Keratinocyte (primary cell): ENCODE data around the gene METTL1. TPM values are rescaled to one million over a fixed set of nuclear protein-coding genes. Genes with fewer than 3 reads are reported as not detected.
"Not testable (repeated sequence)": the region's sequence is repeated elsewhere in the genome, so short reads cannot be mapped to it uniquely, and the experiment has no call there.

Source experiments
- DNase-seq: peaks from one replicate; pipeline ENCODE4 v3.0.0-alpha.2; 2011; ENCODE audit warnings: low read depth, missing footprints, low spot score
- FAIRE-seq: peaks from 2 replicates; lab custom pipeline; 2011; peaks lifted over from hg19 to GRCh38; lab: Jason Lieb, UNC
- H2AFZ ChIP-seq: 2 replicates; pipeline ENCODE4 v1.6.0; 2012; ENCODE audit warnings: low read length, control low read depth, inconsistent platforms; ENCODE audit not compliant: control insufficient read depth
- H3K27ac ChIP-seq: 2 replicates; pipeline ENCODE4 v1.5.1; 2011; ENCODE audit warnings: low read length; ENCODE audit not compliant: control insufficient read depth, insufficient read depth
- H3K27me3 ChIP-seq: 3 replicates; pipeline ENCODE4 v1.6.0; 2011; ENCODE audit warnings: low read length; ENCODE audit not compliant: control insufficient read depth, insufficient read depth; ENCODE audit errors: extremely low read depth
- H3K36me3 ChIP-seq, 2 experiments: 2 replicates in 1 of 2; 3 replicates in 1 of 2; pipeline ENCODE4 v1.5.1; 2011; ENCODE audit warnings: low read length in 2 of 2, mild to moderate bottlenecking in 1 of 2; ENCODE audit not compliant: control insufficient read depth in 2 of 2, insufficient read depth in 2 of 2; ENCODE audit errors: extremely low read depth in 1 of 2
- H3K4me1 ChIP-seq: 3 replicates; pipeline ENCODE4 v1.5.1; 2011; ENCODE audit warnings: low read length; ENCODE audit not compliant: control insufficient read depth, insufficient read depth; ENCODE audit errors: extremely low read depth
- H3K4me2 ChIP-seq: 3 replicates; pipeline ENCODE4 v1.6.0; 2011; ENCODE audit warnings: low read depth, low read length; ENCODE audit not compliant: control insufficient read depth, insufficient read depth; ENCODE audit errors: extremely low read depth
- H3K4me3 ChIP-seq, 3 experiments: fragments of 200-600 bp in 1 of 3; sonication (generic) in 1 of 3; 2 replicates in 2 of 3; 3 replicates in 1 of 3; pipeline ENCODE4 v1.5.1; 2011 to 2016; ENCODE audit warnings: low read length in 3 of 3, mild to moderate bottlenecking in 3 of 3, control low read depth in 2 of 3, inconsistent platforms in 1 of 3, low read depth in 1 of 3, mixed read lengths in 1 of 3, mixed run types in 1 of 3, moderate library complexity in 1 of 3; ENCODE audit not compliant: control insufficient read depth in 2 of 3, insufficient read depth in 2 of 3; ENCODE audit errors: extremely low read depth in 1 of 3
- H3K79me2 ChIP-seq: 2 replicates; pipeline ENCODE4 v1.6.0; 2012; ENCODE audit warnings: low read length; ENCODE audit not compliant: control insufficient read depth, insufficient read depth
- H3K9ac ChIP-seq: 3 replicates; pipeline ENCODE4 v1.6.0; 2011; ENCODE audit warnings: low read length; ENCODE audit not compliant: control insufficient read depth, insufficient read depth; ENCODE audit errors: extremely low read depth
- H3K9me1 ChIP-seq: 3 replicates; pipeline ENCODE4 v1.6.0; 2011; ENCODE audit warnings: low read length; ENCODE audit not compliant: control insufficient read depth, insufficient read depth; ENCODE audit errors: extremely low read depth
- H3K9me3 ChIP-seq: 2 replicates; pipeline ENCODE4 v1.5.1; 2012; ENCODE audit warnings: low read depth, low read length; ENCODE audit not compliant: control insufficient read depth
- H4K20me1 ChIP-seq: 3 replicates; pipeline ENCODE4 v1.6.0; 2011; ENCODE audit warnings: low read length; ENCODE audit not compliant: control insufficient read depth, insufficient read depth; ENCODE audit errors: extremely low read depth
- EZH2 ChIP-seq: IDR thresholded peaks from one replicate; pipeline ENCODE4 v1.6.1; 2012; ENCODE audit warnings: inconsistent platforms, mild to moderate bottlenecking, low read length, moderate library complexity
- dilution Hi-C: fragments of 300-500 bp; cut with MboI; formaldehyde crosslinking; loops from one replicate; pipeline ENCODE4 v1.7.0; 2020; ENCODE audit warnings: low sequenced_read_pairs; ENCODE audit not compliant: extremely low pct_ligation_motif_present
- polyA minus RNA-seq, 3 experiments: library from RNA; depleted of rRNA, polyadenylated mRNA; stranded (reverse); fragments of >200 nt; gene quantifications; 1 replicate in 1 of 3; 2 replicates in 1 of 3; 3 replicates in 1 of 3; pipeline ENCODE4 v1.2.3, GENCODE V29; 2011
- polyA plus RNA-seq, 5 experiments: library from polyadenylated mRNA; depleted of rRNA in 3 of 5; stranded (reverse) in 3 of 5; stranded (forward) in 1 of 5; unstranded in 1 of 5; fragments of >200 nt; gene quantifications; 1 replicate in 1 of 5; 2 replicates in 3 of 5; 3 replicates in 1 of 5; pipeline versions ENCODE4 v1.2.1 to v1.2.3, GENCODE V29; 2011 to 2012; ENCODE audit warnings: missing spikeins in 2 of 5, low read depth in 1 of 5, low replicate concordance in 1 of 5
- TF ChIP-seq, protein P1 (sequence below), 3 experiments: IDR thresholded peaks in 1 of 3; conservative IDR thresholded peaks in 1 of 3; optimal IDR thresholded peaks in 1 of 3; 2 replicates in 2 of 3; 3 replicates in 1 of 3; pipeline versions ENCODE3 to v1.5.1; 2011; ENCODE audit warnings: low read length in 3 of 3, mild to moderate bottlenecking in 3 of 3, moderate library complexity in 2 of 3, control low read depth in 1 of 3, inconsistent platforms in 1 of 3; ENCODE audit not compliant: insufficient read depth in 2 of 3; ENCODE audit errors: extremely low read depth in 1 of 3

METTL1 gene
- 24.3 to 25.5 TPM (median 24.5 TPM) in 3 replicates for polyA plus RNA-seq
- 4.7 TPM for polyA plus RNA-seq (2011; ENCODE audit: low read depth)
- polyA plus RNA-seq (2011; cell fraction: cytosol; rRNA removed), result 14.9 and 17.4 TPM in 2 replicates
- polyA plus RNA-seq (2011; cell fraction: nucleus; rRNA removed), result 25.0 and 25.7 TPM in 2 replicates
- polyA plus RNA-seq (2012; ENCODE audit: low replicate concordance), result 20.5 and 24.2 TPM in 2 replicates
- 18.9 to 42.7 TPM (median 23.0 TPM) in 3 replicates for polyA minus RNA-seq
- 13.6 TPM for polyA minus RNA-seq (2011; cell fraction: cytosol; rRNA and poly(A)+ RNA removed)
- polyA minus RNA-seq (2011; cell fraction: nucleus; rRNA and poly(A)+ RNA removed), result 9.8 and 12.8 TPM in 2 replicates

- DNase-seq, result no peak
- Histone ChIP-seq H3K27me3 (no peaks in the 10 kb centered on the region), H3K9me3 (no peaks in the 10 kb centered on the region), H4K20me1 (no peaks in the 10 kb centered on the region), H3K27ac (peak within 1 kb of the TSS; percentile 94), H3K4me3 (peak within 1 kb of the TSS; percentile 79 to 96 (median 93)), H2AFZ (peak within 1 kb of the TSS; percentile 98), H3K9me1 (no peaks in the 10 kb centered on the region), H3K79me2 (peaks cover 46% of the 10 kb centered on the region), H3K4me2 (peak within 1 kb of the TSS; percentile 98), H3K9ac (peak within 1 kb of the TSS; percentile 98), H3K4me1 (peaks cover 23% of the 10 kb centered on the region), H3K36me3 (peaks cover 14 to 20% of the 10 kb centered on the region in 2 experiments)
- FAIRE-seq, result peak; percentile 48
- dilution Hi-C loops, result no loop called here
- TF ChIP-seq, protein P1, sequence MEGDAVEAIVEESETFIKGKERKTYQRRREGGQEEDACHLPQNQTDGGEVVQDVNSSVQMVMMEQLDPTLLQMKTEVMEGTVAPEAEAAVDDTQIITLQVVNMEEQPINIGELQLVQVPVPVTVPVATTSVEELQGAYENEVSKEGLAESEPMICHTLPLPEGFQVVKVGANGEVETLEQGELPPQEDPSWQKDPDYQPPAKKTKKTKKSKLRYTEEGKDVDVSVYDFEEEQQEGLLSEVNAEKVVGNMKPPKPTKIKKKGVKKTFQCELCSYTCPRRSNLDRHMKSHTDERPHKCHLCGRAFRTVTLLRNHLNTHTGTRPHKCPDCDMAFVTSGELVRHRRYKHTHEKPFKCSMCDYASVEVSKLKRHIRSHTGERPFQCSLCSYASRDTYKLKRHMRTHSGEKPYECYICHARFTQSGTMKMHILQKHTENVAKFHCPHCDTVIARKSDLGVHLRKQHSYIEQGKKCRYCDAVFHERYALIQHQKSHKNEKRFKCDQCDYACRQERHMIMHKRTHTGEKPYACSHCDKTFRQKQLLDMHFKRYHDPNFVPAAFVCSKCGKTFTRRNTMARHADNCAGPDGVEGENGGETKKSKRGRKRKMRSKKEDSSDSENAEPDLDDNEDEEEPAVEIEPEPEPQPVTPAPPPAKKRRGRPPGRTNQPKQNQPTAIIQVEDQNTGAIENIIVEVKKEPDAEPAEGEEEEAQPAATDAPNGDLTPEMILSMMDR (optimal IDR thresholded peaks at IDR 0.05 in 1 of 3, IDR thresholded peaks at IDR 0.05 in 1 of 3, conservative IDR thresholded peaks at IDR 0.05 in 1 of 3; ENCODE audit: extremely low read depth in 1 of 3, insufficient read depth in 2 of 3, low read length in 3 of 3), result no peak
- TF ChIP-seq EZH2, result no peak
These were observed at the start of gene METTL1 for GRCh38 chr12:57771873-57772428. Gene METTL1 (minus strand): TSS chr12:57772105. CDS start chr12:57772083, 22 bp downstream.

GRCh38 chr12:57821015-57821414, 49.1 kb upstream of the METTL1 start:
- H3K36me3 ChIP-seq, result peaks cover 36 to 38% of the 10 kb centered on the region in 2 experiments
- H4K20me1 ChIP-seq, H3K27me3 ChIP-seq, H3K9me3 ChIP-seq, H3K4me3 ChIP-seq, H2AFZ ChIP-seq, H3K9ac ChIP-seq, dilution Hi-C loops, FAIRE-seq, H3K9me1 ChIP-seq, H3K4me1 ChIP-seq, H3K79me2 ChIP-seq, DNase-seq, H3K27ac ChIP-seq, H3K4me2 ChIP-seq: not testable (repeated sequence)

GRCh38 chr12:57820119-57820518, 48.2 kb upstream of the METTL1 start:
- not testable (repeated sequence) for DNase-seq, H3K79me2 ChIP-seq
- peaks cover 32 to 34% of the 10 kb centered on the region in 2 experiments for H3K36me3 ChIP-seq

GRCh38 chr12:57817990-57818331, 46.1 kb upstream of the METTL1 start:
- FAIRE-seq, dilution Hi-C loops: not testable (repeated sequence)

More at GRCh38 chr12:57820119-57820518, 48.2 kb upstream of the METTL1 start:
- H2AFZ ChIP-seq, dilution Hi-C loops, H3K9ac ChIP-seq, H3K9me3 ChIP-seq, H3K9me1 ChIP-seq, H3K27me3 ChIP-seq, H3K27ac ChIP-seq, FAIRE-seq, H4K20me1 ChIP-seq, H3K4me1 ChIP-seq, H3K4me2 ChIP-seq, H3K4me3 ChIP-seq: not testable (repeated sequence)

More at GRCh38 chr12:57817990-57818331, 46.1 kb upstream of the METTL1 start:
- peaks cover 11 to 15% of the 10 kb centered on the region in 2 experiments for H3K36me3 ChIP-seq
- H3K27me3 ChIP-seq, H3K9ac ChIP-seq, H3K4me1 ChIP-seq, H3K9me3 ChIP-seq, H3K4me3 ChIP-seq, H2AFZ ChIP-seq, H4K20me1 ChIP-seq, H3K79me2 ChIP-seq, H3K9me1 ChIP-seq, DNase-seq, H3K4me2 ChIP-seq, H3K27ac ChIP-seq: not testable (repeated sequence)
